ENCODE data around the gene CENPX. TPM values are rescaled to one million over a fixed set of nuclear protein-coding genes. Genes with fewer than 3 reads are reported as not detected.
A peak's percentile ranks its signal among the peaks of the same experiment; 100 is the strongest.
"Not testable (repeated sequence)": the region's sequence is repeated elsewhere in the genome, so short reads cannot be mapped to it uniquely, and the experiment has no call there.

The CENPX gene
- total and polyA plus RNA-seq, 9 donors: 33.4 to 44.8 (median 38.7) TPM

DNA sequence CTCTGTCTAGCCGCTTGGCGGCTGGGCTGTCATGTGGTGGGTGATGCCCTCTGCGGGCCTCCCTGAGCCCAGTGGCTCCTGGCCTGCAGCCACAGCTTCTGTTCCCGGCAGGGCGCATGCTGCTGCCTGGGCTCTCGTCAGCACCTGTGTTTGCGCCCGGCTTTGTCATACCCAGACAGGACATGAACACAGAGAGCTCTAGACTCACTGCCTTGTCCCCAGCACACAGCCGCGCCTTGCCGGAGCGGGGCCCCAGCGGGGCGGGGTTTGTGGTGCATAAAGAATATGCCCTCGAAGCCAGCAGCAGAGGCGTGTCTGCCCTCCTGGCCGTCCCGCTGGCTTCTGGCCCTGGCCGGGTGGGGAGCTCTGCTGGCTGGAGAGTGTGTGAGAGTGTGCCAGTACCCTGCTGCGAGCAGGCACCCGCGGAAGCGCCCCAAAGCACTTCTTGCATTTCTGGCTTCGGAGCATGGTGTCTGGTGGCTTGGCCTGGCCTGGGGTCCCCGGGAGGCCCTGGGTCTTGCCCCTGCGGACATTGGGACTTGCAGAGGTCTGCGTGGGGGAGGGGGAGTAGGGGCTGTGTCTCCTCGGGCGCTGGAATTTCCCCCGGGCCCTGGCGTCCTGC lies 30.9 kb downstream of the CENPX start:
- Histone ChIP-seq H3K27ac (ENCODE audit: low read length) (peak overlapping the region; percentile 88), H3K36me3 (ENCODE audit: control insufficient read depth, insufficient read depth, low read length) (peaks cover 43% of the 10 kb centered on the region), H3K9me3 (replicated peaks; ENCODE audit: control insufficient read depth, low read depth, low read length) (no peaks in the 10 kb centered on the region), H3K4me1 (ENCODE audit: control insufficient read depth, insufficient read depth, low read length) (peaks cover 52% of the 10 kb centered on the region), H3K27me3 (ENCODE audit: control insufficient read depth, insufficient read depth, low read length) (no peaks in the 10 kb centered on the region), H3K4me3 (ENCODE audit: low read length) (peak overlapping the region; percentile 13)
- DNase-seq: peak; percentile 85
- WGBS (ENCODE audit: insufficient coverage): 20% methylated on average over 18 of the region's 31 CpGs

DNA sequence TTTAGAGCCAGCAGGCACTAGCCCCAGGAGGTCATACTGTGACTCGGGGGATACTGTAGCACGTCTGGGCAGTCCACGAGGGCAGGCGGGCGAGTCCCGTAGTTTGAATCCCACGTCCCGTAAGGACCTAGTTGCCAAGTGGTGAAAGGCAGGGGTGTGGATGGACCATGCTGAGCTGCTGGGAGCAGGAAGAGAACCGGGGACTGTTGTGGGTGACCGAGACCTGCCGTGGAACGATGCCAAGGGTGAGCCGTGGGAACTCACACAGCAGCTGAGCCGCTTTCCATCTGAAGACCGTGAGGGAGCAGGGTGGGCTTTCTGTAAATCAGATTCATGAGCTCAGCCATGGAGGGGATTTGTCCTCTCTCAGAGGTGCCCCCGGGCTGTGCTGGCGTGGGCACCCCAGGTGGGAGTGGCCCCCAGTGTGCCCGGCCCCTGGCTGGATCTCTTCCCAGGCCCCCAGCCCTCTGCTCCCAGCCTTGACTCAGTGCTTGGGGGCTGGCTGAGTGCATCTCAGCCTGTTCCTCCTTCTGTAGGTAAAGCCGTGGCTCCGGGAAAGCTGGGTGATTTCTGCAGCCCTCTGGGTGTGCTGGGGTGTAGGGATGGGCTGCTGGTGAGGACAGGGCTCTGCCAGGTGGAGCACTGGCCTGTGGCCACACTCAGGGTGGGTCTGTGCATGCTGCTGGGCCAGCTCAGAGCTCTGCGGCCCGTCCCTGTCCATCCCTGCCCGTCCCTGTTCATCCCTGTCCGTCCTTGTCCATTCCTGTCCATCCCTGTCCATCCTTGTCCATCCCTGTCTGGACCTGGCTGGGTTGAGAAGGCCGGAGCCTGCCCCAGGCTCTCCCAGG lies 31.6 kb downstream of the CENPX start:
- peaks cover 43% of the 10 kb centered on the region for H3K36me3 ChIP-seq (ENCODE audit: control insufficient read depth, insufficient read depth, low read length)
- H3K27me3 ChIP-seq (ENCODE audit: control insufficient read depth, insufficient read depth, low read length): no peaks in the 10 kb centered on the region
- no peak overlapping the region for H3K4me3 ChIP-seq (ENCODE audit: low read length)
- peaks cover 52% of the 10 kb centered on the region for H3K4me1 ChIP-seq (ENCODE audit: control insufficient read depth, insufficient read depth, low read length)
- H3K27ac ChIP-seq (ENCODE audit: low read length): peak overlapping the region; percentile 88
- 86% methylated on average over 20 of the region's 25 CpGs for WGBS (ENCODE audit: insufficient coverage)
- no peaks in the 10 kb centered on the region for H3K9me3 ChIP-seq (replicated peaks; ENCODE audit: control insufficient read depth, low read depth, low read length)
- DNase-seq: no peak

DNA sequence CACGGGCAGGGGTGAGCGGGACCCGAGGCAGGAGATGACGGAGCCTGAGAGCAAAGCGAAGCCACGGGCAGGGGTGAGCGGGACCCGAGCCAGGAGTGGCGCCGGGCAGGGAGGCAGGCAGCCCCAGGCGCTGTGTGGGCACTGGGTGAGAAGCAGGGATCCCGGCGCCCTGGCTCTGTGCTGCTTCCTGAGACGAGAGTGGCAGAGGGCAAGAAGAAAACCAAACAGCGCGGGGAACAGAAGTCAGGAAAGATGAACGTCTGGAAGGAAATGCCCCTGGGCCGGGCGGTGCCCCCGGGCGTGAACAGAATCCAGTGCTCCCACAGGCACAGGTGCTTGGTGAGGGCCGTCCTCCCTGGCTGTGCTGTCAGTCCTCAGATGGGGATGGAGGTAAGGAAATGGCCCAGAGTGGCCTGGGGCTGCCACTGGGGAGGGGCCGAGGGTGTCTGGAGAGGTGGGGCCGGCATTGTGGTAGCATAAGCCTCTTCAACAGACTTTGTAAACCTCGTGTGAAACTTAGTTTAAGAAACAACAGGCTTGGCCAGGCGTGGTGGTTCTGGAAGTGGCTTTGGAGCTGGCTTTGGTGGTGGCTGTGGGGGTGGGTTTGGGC lies 35.4 kb downstream of the CENPX start:
- no peaks in the 10 kb centered on the region for H3K27me3 ChIP-seq (ENCODE audit: control insufficient read depth, insufficient read depth, low read length)
- no peak for DNase-seq
- no peak overlapping the region for H3K27ac ChIP-seq (ENCODE audit: low read length)
- H3K9me3 ChIP-seq (replicated peaks; ENCODE audit: control insufficient read depth, low read depth, low read length): no peaks in the 10 kb centered on the region
- H3K4me3 ChIP-seq (ENCODE audit: low read length): no peak overlapping the region
- WGBS (ENCODE audit: insufficient coverage): 92% methylated on average over 25 of the region's 26 CpGs
- H3K36me3 ChIP-seq (ENCODE audit: control insufficient read depth, insufficient read depth, low read length): peaks cover 59% of the 10 kb centered on the region
- peaks cover 19% of the 10 kb centered on the region for H3K4me1 ChIP-seq (ENCODE audit: control insufficient read depth, insufficient read depth, low read length)

DNA sequence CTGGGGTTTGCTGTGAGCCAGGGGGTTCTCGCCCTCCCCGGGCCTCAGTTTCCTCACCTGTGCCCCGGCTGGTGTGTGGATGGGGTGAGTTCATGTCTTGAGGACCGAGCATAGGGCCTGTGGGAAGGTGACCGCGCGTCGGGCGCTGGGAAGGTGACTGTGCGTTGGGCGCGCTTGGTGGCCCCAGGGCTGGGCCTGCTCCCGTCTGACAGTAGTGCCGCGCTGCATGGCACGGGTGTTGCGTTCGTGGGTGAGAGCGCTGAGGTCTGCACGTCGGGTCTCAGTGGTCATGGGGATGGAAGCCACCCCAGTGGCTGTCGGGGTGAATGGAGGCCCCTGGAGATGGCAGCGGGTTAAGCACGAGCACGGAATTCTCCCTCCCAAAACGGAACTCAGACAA lies 36.1 kb downstream of the CENPX start:
- H3K4me3 ChIP-seq (ENCODE audit: low read length): no peak overlapping the region
- no peaks in the 10 kb centered on the region for H3K9me3 ChIP-seq (replicated peaks; ENCODE audit: control insufficient read depth, low read depth, low read length)
- H3K27ac ChIP-seq (ENCODE audit: low read length): no peak overlapping the region
- H3K36me3 ChIP-seq (ENCODE audit: control insufficient read depth, insufficient read depth, low read length): peaks cover 59% of the 10 kb centered on the region
- H3K4me1 ChIP-seq (ENCODE audit: control insufficient read depth, insufficient read depth, low read length): peaks cover 13% of the 10 kb centered on the region
- no peaks in the 10 kb centered on the region for H3K27me3 ChIP-seq (ENCODE audit: control insufficient read depth, insufficient read depth, low read length)
- WGBS (ENCODE audit: insufficient coverage): 94% methylated on average over 21 of the region's 26 CpGs
- no peak for DNase-seq

DNA sequence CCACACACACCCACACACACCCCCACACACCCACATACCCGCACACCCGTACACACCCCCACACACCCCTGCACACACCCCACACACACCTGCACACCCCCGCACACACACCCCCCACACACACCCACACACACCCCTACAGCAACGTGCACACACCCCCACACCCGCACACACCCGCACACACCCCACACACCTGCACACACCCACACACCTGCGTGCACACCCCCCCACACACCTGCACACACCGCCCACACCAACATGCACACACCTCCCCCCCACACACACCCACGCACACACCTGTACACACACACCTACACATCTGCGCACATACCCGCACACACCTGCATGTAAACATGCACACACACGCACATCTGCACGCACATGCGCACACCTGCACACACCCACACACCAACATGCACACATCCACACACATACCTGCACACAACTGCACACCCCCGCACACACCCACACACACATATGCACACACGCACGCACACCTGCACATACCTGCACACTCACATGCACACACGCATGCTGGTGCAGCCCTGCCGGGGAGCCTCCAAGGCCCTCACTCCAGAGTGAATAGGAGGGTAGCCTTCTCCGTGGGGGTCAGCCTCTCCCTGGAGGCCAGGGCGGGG lies 37.8 kb downstream of the CENPX start:
- Histone ChIP-seq H3K4me3 (ENCODE audit: low read length) (no peak overlapping the region), H3K4me1 (ENCODE audit: control insufficient read depth, insufficient read depth, low read length) (no peaks in the 10 kb centered on the region), H3K36me3 (ENCODE audit: control insufficient read depth, insufficient read depth, low read length) (peaks cover 61% of the 10 kb centered on the region), H3K9me3 (replicated peaks; ENCODE audit: control insufficient read depth, low read depth, low read length) (no peaks in the 10 kb centered on the region), H3K27ac (ENCODE audit: low read length) (no peak overlapping the region), H3K27me3 (ENCODE audit: control insufficient read depth, insufficient read depth, low read length) (no peaks in the 10 kb centered on the region)
- WGBS (ENCODE audit: insufficient coverage): 87% methylated on average over 10 of the region's 21 CpGs
- DNase-seq: no peak

DNA sequence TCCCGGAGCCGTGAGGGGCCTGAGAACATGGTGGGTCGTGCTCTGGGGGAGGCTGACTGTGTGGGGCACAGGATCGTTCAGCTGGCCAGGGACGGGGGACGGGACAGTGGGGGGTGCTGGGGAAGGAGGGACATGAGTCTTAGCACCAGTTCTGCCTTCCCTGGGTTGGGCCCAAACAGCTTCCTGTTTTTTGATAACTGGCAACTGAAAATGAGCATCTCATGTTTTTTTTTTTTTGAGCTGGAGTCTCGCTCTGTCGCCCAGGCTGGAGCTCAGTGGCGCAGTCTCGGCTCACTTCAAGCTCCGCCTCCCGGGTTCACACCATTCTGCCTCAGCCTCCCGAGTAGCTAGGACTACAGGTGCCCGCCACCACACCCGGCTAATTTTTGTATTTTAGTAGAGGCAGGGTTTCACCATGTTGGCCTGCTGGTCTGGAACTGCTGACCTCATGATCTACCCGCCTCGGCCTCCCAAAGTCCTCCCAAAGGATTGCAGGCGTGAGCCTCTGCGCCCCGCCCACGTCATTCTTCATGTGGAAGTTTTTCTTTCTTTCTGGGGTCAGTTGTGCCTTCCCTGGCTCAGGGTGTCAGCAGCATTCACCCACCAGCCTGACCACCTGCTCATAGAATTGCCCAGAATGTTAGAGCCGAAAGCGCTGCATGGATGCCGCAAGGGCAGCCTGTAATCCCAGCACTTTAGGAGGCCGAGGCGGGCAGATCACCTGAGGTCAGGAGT lies 38.9 kb downstream of the CENPX start:
- Histone ChIP-seq H3K9me3 (replicated peaks; ENCODE audit: control insufficient read depth, low read depth, low read length) (no peaks in the 10 kb centered on the region), H3K4me1 (ENCODE audit: control insufficient read depth, insufficient read depth, low read length) (peaks cover 3% of the 10 kb centered on the region), H3K27me3 (ENCODE audit: control insufficient read depth, insufficient read depth, low read length) (no peaks in the 10 kb centered on the region), H3K36me3 (ENCODE audit: control insufficient read depth, insufficient read depth, low read length) (peaks cover 65% of the 10 kb centered on the region), H3K4me3 (ENCODE audit: low read length) (no peak overlapping the region), H3K27ac (ENCODE audit: low read length) (no peak overlapping the region)
- WGBS (ENCODE audit: insufficient coverage): 90% methylated on average over 21 of the region's 26 CpGs
- no peak for DNase-seq

DNA sequence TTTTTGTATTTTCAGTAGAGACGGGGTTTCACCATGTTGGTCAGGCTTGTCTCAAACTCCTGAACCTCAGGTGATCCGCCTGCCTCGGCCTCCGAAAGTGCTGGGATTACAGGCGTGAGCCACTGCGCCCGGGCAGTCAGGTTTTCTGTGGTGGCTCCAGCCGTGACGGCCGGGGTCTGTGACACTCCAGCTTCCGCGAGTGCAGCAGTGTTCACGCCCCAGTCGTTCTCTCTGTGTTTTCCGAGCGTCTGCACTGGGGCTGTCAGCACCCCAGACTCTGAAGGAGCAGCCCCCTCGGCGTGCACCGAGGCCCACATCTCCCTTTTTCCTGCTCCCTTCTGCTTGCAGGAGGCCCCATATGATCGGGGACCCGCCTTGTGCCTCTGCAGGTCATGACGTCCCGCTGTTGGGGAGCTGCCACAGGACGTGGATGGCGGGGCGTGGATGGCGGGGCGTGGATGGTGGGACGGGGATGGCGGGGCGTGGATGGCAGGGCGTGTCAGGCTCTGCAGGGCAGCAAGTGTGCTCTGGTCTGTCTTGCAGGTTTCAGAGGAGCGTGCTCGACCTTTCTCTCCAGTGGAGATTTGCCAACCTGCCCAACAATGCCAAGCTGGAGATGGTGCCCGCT lies 39.6 kb downstream of the CENPX start:
- WGBS (ENCODE audit: insufficient coverage): 92% methylated on average over 34 of the region's 35 CpGs
- peaks cover 9% of the 10 kb centered on the region for H3K4me1 ChIP-seq (ENCODE audit: control insufficient read depth, insufficient read depth, low read length)
- no peak for DNase-seq
- H3K27ac ChIP-seq (ENCODE audit: low read length): no peak overlapping the region
- no peaks in the 10 kb centered on the region for H3K27me3 ChIP-seq (ENCODE audit: control insufficient read depth, insufficient read depth, low read length)
- no peak overlapping the region for H3K4me3 ChIP-seq (ENCODE audit: low read length)
- no peaks in the 10 kb centered on the region for H3K9me3 ChIP-seq (replicated peaks; ENCODE audit: control insufficient read depth, low read depth, low read length)
- peaks cover 61% of the 10 kb centered on the region for H3K36me3 ChIP-seq (ENCODE audit: control insufficient read depth, insufficient read depth, low read length)

DNA sequence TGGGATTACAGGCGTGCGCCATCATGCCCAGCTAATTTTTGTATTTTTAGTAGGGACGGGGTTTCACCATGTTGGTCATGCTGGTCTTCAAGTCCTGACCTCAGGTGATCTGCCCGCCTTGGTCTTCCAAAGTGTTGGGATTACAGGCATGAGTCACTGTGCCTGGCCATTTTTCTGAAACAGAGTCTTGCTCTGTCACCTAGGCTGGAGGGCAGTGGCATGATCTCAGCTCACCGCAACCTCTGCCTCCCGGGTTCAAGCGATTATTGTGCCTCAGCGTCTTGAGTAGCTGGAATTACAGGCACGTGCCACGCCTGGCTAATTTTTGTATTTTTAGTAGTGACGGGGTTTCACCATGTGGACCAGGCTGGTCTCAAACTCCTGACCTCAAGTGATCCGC lies 41.2 kb downstream of the CENPX start:
- Histone ChIP-seq H3K4me1 (ENCODE audit: control insufficient read depth, insufficient read depth, low read length) (peaks cover 14% of the 10 kb centered on the region), H3K36me3 (ENCODE audit: control insufficient read depth, insufficient read depth, low read length) (peaks cover 51% of the 10 kb centered on the region)
- H3K27me3 ChIP-seq (ENCODE audit: control insufficient read depth, insufficient read depth, low read length); H3K4me3 ChIP-seq (ENCODE audit: low read length); DNase-seq; H3K9me3 ChIP-seq (replicated peaks; ENCODE audit: control insufficient read depth, low read depth, low read length); H3K27ac ChIP-seq (ENCODE audit: low read length): not testable (repeated sequence)
- 99% methylated on average over 10 of the region's 12 CpGs for WGBS (ENCODE audit: insufficient coverage)

DNA sequence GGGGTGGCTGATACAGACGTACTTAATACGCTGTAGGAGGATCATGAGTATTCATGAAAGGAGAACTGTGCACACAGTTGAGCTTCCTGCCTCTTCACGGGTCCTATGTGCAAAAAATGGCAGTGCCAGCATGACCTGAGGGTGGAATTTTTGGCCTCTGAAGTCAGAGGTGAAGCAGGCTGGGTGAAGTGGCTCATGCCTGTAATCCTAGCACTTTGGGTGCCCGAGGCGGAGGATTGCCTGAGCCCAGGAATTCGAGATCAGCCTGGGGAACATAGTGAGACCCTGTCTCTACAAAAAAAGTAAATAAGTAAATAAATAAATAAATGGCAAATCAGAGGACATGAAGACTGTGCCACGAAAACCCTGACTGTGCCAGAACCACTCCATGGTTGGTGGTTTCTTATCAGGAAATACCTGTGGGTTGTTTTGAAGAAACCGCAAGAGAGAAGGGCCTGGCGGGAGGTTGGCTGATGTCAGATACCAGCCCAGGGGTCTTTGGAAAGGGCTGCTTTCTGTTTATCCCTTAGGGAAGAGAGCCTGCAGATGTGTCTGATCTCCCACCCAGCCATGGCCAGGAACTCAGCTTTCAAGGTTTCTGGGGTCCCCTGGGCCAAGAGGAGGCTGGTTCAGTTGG lies 41.9 kb downstream of the CENPX start:
- H3K27me3 ChIP-seq (ENCODE audit: control insufficient read depth, insufficient read depth, low read length): peaks cover 4% of the 10 kb centered on the region
- H3K27ac ChIP-seq (ENCODE audit: low read length): no peak overlapping the region
- H3K4me3 ChIP-seq (ENCODE audit: low read length): no peak overlapping the region
- 95% methylated on average over 7 of the region's 9 CpGs for WGBS (ENCODE audit: insufficient coverage)
- H3K9me3 ChIP-seq (replicated peaks; ENCODE audit: control insufficient read depth, low read depth, low read length): no peaks in the 10 kb centered on the region
- peaks cover 19% of the 10 kb centered on the region for H3K4me1 ChIP-seq (ENCODE audit: control insufficient read depth, insufficient read depth, low read length)
- H3K36me3 ChIP-seq (ENCODE audit: control insufficient read depth, insufficient read depth, low read length): peaks cover 44% of the 10 kb centered on the region
- no peak for DNase-seq

Data from muscle of leg (tissue), 11 donors.